H9 (cell line): ENCODE data around the gene TSPAN11. TPM values are rescaled to one million over a fixed set of nuclear protein-coding genes. Genes with fewer than 3 reads are reported as not detected.

ENCODE experiments used
- DNase-seq: peaks from one replicate; pipeline ENCODE4 v3.0.0-alpha.2; 2017
- H2AFZ ChIP-seq: one replicate; pipeline ENCODE4 v1.6.1; 2013; ENCODE audit warnings: mild to moderate bottlenecking, low read length, control low read depth, moderate library complexity
- H2AK5ac ChIP-seq: 2 replicates; pipeline ENCODE4 v1.6.1; 2013; ENCODE audit warnings: low read length, control low read depth, mixed read lengths; ENCODE audit not compliant: insufficient read length
- H2BK120ac ChIP-seq: one replicate; pipeline ENCODE4 v1.6.1; 2013; ENCODE audit warnings: low read depth, mild to moderate bottlenecking, low read length, control low read depth, inconsistent platforms; ENCODE audit not compliant: poor library complexity, severe bottlenecking
- H2BK12ac ChIP-seq: 2 replicates; pipeline ENCODE4 v1.6.1; 2013; ENCODE audit warnings: low read length, control low read depth, mixed read lengths, low read depth; ENCODE audit not compliant: insufficient read length
- H2BK15ac ChIP-seq: 2 replicates; pipeline ENCODE4 v1.6.1; 2013; ENCODE audit warnings: low read depth, low read length, control low read depth
- H2BK20ac ChIP-seq: one replicate; pipeline ENCODE4 v1.6.1; 2013; ENCODE audit warnings: low read depth, mild to moderate bottlenecking, low read length, control low read depth, inconsistent platforms; ENCODE audit not compliant: poor library complexity, severe bottlenecking
- H2BK5ac ChIP-seq: 2 replicates; pipeline ENCODE4 v1.6.1; 2013; ENCODE audit warnings: low read length, control low read depth, mixed read lengths; ENCODE audit not compliant: insufficient read length
- H3K14ac ChIP-seq: 2 replicates; pipeline ENCODE4 v1.6.1; 2013; ENCODE audit warnings: low read length, control low read depth; ENCODE audit not compliant: insufficient read depth
- H3K18ac ChIP-seq: 2 replicates; pipeline ENCODE4 v1.6.1; 2013; ENCODE audit warnings: low read depth, mild to moderate bottlenecking, mixed read lengths, low read length, control low read depth; ENCODE audit not compliant: insufficient read length
- H3K23ac ChIP-seq: 2 replicates; pipeline ENCODE4 v1.6.1; 2013; ENCODE audit warnings: low read length, control low read depth, mixed read lengths, low read depth; ENCODE audit not compliant: insufficient read length
- H3K23me2 ChIP-seq: 2 replicates; pipeline ENCODE4 v1.6.1; 2013; ENCODE audit warnings: low read depth, mild to moderate bottlenecking, mixed read lengths, low read length, control low read depth; ENCODE audit not compliant: insufficient read length, poor library complexity, severe bottlenecking
- H3K27ac ChIP-seq: 2 replicates; pipeline ENCODE4 v1.5.1; 2013; ENCODE audit warnings: low read length, control low read depth, mixed read lengths, low read depth; ENCODE audit not compliant: insufficient read length
- H3K27me3 ChIP-seq: 2 replicates; pipeline ENCODE4 v1.6.1; 2013; ENCODE audit warnings: low read length, control low read depth, inconsistent platforms; ENCODE audit not compliant: insufficient read depth
- H3K4ac ChIP-seq: 2 replicates; pipeline ENCODE4 v1.6.1; 2013; ENCODE audit warnings: low read depth, mild to moderate bottlenecking, control low read depth, inconsistent platforms, low read length, moderate library complexity
- H3K4me1 ChIP-seq: 2 replicates; pipeline ENCODE4 v1.6.1; 2013; ENCODE audit warnings: low read length, control low read depth, inconsistent platforms; ENCODE audit not compliant: insufficient read depth
- H3K4me2 ChIP-seq: 2 replicates; pipeline ENCODE4 v1.6.1; 2013; ENCODE audit warnings: low read length, control low read depth, mixed read lengths; ENCODE audit not compliant: insufficient read length, insufficient read depth
- H3K56ac ChIP-seq: 2 replicates; pipeline ENCODE4 v1.6.1; 2013; ENCODE audit warnings: low read depth, mild to moderate bottlenecking, mixed read lengths, low read length, control low read depth; ENCODE audit not compliant: insufficient read length
- H3K79me1 ChIP-seq: 2 replicates; pipeline ENCODE4 v1.6.1; 2013; ENCODE audit warnings: low read depth, mild to moderate bottlenecking, moderate library complexity, low read length, control low read depth, inconsistent platforms; ENCODE audit not compliant: insufficient read depth, poor library complexity, severe bottlenecking
- H3K79me2 ChIP-seq: 2 replicates; pipeline ENCODE4 v1.6.1; 2013; ENCODE audit warnings: low read length, control low read depth, inconsistent platforms; ENCODE audit not compliant: insufficient read depth
- H3K9ac ChIP-seq: 2 replicates; pipeline ENCODE4 v1.6.1; 2013; ENCODE audit warnings: low read length, control low read depth, mixed read lengths; ENCODE audit not compliant: insufficient read length; ENCODE audit errors: extremely low read depth
- H3K9me3 ChIP-seq: one replicate; pipeline ENCODE4 v1.6.1; 2013; ENCODE audit warnings: low read depth, low read length, inconsistent platforms; ENCODE audit not compliant: control insufficient read depth
- H3T11ph ChIP-seq: one replicate; pipeline ENCODE4 v1.6.1; 2013; ENCODE audit warnings: mild to moderate bottlenecking, low read length, control low read depth, inconsistent platforms
- H4K20me1 ChIP-seq: one replicate; pipeline ENCODE4 v1.6.1; 2013; ENCODE audit not compliant: control insufficient read depth, insufficient read length, insufficient read depth
- H4K5ac ChIP-seq: 2 replicates; pipeline ENCODE4 v1.6.1; 2013; ENCODE audit warnings: low read depth, mild to moderate bottlenecking, mixed read lengths, low read length, control low read depth; ENCODE audit not compliant: insufficient read length
- H4K8ac ChIP-seq: replicated peaks from 2 replicates; pipeline ENCODE4 v1.6.1; 2013; ENCODE audit warnings: low read length, control low read depth, mixed read lengths, low read depth; ENCODE audit not compliant: insufficient read length
- H4K91ac ChIP-seq: 2 replicates; pipeline ENCODE4 v1.6.1; 2013; ENCODE audit warnings: low read depth, mild to moderate bottlenecking, moderate library complexity, mixed read lengths, low read length, control low read depth; ENCODE audit not compliant: insufficient read length
- H3K27ac Mint-ChIP-seq, 3 experiments: 2 replicates in 2 of 3; 3 replicates in 1 of 3; pipeline ENCODE4 v1.8.0; 2020 to 2021; ENCODE audit warnings: mixed read lengths in 3 of 3, mild to moderate bottlenecking in 1 of 3, moderate library complexity in 1 of 3
- H3K27me3 Mint-ChIP-seq: 2 replicates; pipeline ENCODE4 v1.8.0; 2021; ENCODE audit warnings: low read depth, mild to moderate bottlenecking, moderate library complexity, mixed read lengths
- H3K36me3 Mint-ChIP-seq, 3 experiments: 2 replicates in 2 of 3; 3 replicates in 1 of 3; pipeline ENCODE4 v1.8.0; 2020 to 2021; ENCODE audit warnings: low read depth in 3 of 3, mixed read lengths in 3 of 3; ENCODE audit not compliant: insufficient read depth in 1 of 3
- H3K4me1 Mint-ChIP-seq, 2 experiments: 2 replicates each; pipeline ENCODE4 v1.8.0; 2020; ENCODE audit warnings: mixed read lengths in 2 of 2
- H3K4me3 Mint-ChIP-seq, 2 experiments: 2 replicates in 1 of 2; 3 replicates in 1 of 2; pipeline ENCODE4 v1.8.0; 2020 to 2021; ENCODE audit warnings: mild to moderate bottlenecking in 2 of 2, mixed read lengths in 2 of 2, moderate library complexity in 1 of 2
- H3K9me3 Mint-ChIP-seq, 2 experiments: 2 replicates in 1 of 2; 3 replicates in 1 of 2; pipeline ENCODE4 v1.8.0; 2020; ENCODE audit warnings: mild to moderate bottlenecking in 2 of 2, mixed read lengths in 2 of 2, moderate library complexity in 1 of 2
- WGBS: extraction: QIAGEN DNeasy Blood & Tissue Kit; methylation state at CpG from one replicate; pipeline ENCODE4 v1.1.7; 2013; ENCODE audit warnings: missing lambda C conversion rate, low lambda C conversion rate, mixed read lengths; ENCODE audit not compliant: insufficient read length; ENCODE audit errors: extremely low coverage; 5-methylcytosine and 5-hydroxymethylcytosine counted together
- total RNA-seq: library from RNA; stranded (reverse); gene quantifications from 2 replicates; pipeline ENCODE4 v1.2.1, GENCODE V29; 2021
- TF ChIP-seq, protein P1 (sequence below): fragments of 200-600 bp; sonication (generic); conservative IDR thresholded peaks from 3 replicates; pipeline ENCODE4 v1.8.0; 2021; ENCODE audit warnings: antibody characterized with exemption, mild to moderate bottlenecking

The TSPAN11 gene
- total RNA-seq, 1 experiment from 2014 or later: 4.2 TPM

- Histone ChIP-seq H3K27me3 (no peaks in the 10 kb centered on the region), H3K79me2 (no peaks in the 10 kb centered on the region), H3K9ac (no peak overlapping the region), H4K5ac (no peak overlapping the region), H3K56ac (no peak overlapping the region), H2BK120ac (no peak overlapping the region), H2BK15ac (no peak overlapping the region), H2AFZ (no peak overlapping the region), H3K27ac (no peak overlapping the region), H4K20me1 (no peaks in the 10 kb centered on the region), H2AK5ac (no peak overlapping the region), H3K4me1 (no peaks in the 10 kb centered on the region), H2BK5ac (no peak overlapping the region), H3K23ac (no peak overlapping the region), H3K9me3 (no peaks in the 10 kb centered on the region), H3K23me2 (no peaks in the 10 kb centered on the region), H2BK12ac (no peak overlapping the region), H4K8ac (no peak overlapping the region), H3K4ac (no peak overlapping the region), H3K18ac (no peak overlapping the region), H3K4me2 (no peak overlapping the region), H4K91ac (no peak overlapping the region), H3K79me1 (no peaks in the 10 kb centered on the region), H3T11ph (no peak overlapping the region), H3K14ac (no peak overlapping the region), H2BK20ac (no peak overlapping the region)
- TF ChIP-seq, protein P1, sequence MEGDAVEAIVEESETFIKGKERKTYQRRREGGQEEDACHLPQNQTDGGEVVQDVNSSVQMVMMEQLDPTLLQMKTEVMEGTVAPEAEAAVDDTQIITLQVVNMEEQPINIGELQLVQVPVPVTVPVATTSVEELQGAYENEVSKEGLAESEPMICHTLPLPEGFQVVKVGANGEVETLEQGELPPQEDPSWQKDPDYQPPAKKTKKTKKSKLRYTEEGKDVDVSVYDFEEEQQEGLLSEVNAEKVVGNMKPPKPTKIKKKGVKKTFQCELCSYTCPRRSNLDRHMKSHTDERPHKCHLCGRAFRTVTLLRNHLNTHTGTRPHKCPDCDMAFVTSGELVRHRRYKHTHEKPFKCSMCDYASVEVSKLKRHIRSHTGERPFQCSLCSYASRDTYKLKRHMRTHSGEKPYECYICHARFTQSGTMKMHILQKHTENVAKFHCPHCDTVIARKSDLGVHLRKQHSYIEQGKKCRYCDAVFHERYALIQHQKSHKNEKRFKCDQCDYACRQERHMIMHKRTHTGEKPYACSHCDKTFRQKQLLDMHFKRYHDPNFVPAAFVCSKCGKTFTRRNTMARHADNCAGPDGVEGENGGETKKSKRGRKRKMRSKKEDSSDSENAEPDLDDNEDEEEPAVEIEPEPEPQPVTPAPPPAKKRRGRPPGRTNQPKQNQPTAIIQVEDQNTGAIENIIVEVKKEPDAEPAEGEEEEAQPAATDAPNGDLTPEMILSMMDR: no peak
- WGBS: no CpG with 5 or more reads among the region's 1 CpG
- Mint-ChIP-seq H3K4me1 (peaks cover 3 to 8% of the 10 kb centered on the region in 2 experiments; a peak in 3 of 4 replicates), H3K27ac (peak overlapping the region in 1 of 3 experiments; percentile 82; a peak in 1 of 7 replicates), H3K9me3 (no peaks in the 10 kb centered on the region), H3K4me3 (no peak overlapping the region), H3K36me3 (no peaks in the 10 kb centered on the region), H3K27me3 (peaks cover 11% of the 10 kb centered on the region)
- no peak for DNase-seq
These were observed 76.5 kb downstream of the TSPAN11 start for GRCh38 chr12:31002999-31003398.
